Type B pancreatic cell (in vitro differentiated cells): ENCODE results near the gene PLXNA2. TPM values are rescaled to one million over a fixed set of nuclear protein-coding genes. Genes with fewer than 3 reads are reported as not detected.

ENCODE experiments used
- DNase-seq: peaks from one replicate; pipeline ENCODE4 v3.0.0; 2021; ENCODE audit warnings: mixed read lengths; ENCODE audit not compliant: unreplicated experiment; ENCODE audit errors: extremely low spot score
- H3K27ac Mint-ChIP-seq: 2 replicates; pipeline ENCODE4 v1.8.0; 2021; ENCODE audit warnings: mild to moderate bottlenecking, mixed read lengths
- H3K27me3 Mint-ChIP-seq: 2 replicates; pipeline ENCODE4 v1.8.0; 2021; ENCODE audit warnings: mixed read lengths
- H3K36me3 Mint-ChIP-seq: 2 replicates; pipeline ENCODE4 v1.8.0; 2021; ENCODE audit warnings: mixed read lengths
- H3K4me1 Mint-ChIP-seq: one replicate; pipeline ENCODE4 v1.8.0; 2021; ENCODE audit warnings: mixed read lengths; ENCODE audit not compliant: unreplicated experiment
- H3K4me3 Mint-ChIP-seq: 2 replicates; pipeline ENCODE4 v1.8.0; 2021; ENCODE audit warnings: mild to moderate bottlenecking, mixed read lengths
- H3K9me3 Mint-ChIP-seq: 2 replicates; pipeline ENCODE4 v1.8.0; 2021; ENCODE audit warnings: mixed read lengths
- total RNA-seq: library from RNA; stranded (reverse); gene quantifications from 2 replicates; pipeline ENCODE4 v1.2.1, GENCODE V29; 2021; ENCODE audit warnings: low replicate concordance
- TF ChIP-seq, protein P1 (sequence below): fragments of 200-600 bp; sonication (generic); conservative IDR thresholded peaks from 2 replicates; pipeline ENCODE4 v1.5.0; 2021; ENCODE audit warnings: antibody characterized with exemption, mild to moderate bottlenecking

The PLXNA2 gene
- total RNA-seq, 1 donor from 2014 or later, result 80.1 TPM

DNA sequence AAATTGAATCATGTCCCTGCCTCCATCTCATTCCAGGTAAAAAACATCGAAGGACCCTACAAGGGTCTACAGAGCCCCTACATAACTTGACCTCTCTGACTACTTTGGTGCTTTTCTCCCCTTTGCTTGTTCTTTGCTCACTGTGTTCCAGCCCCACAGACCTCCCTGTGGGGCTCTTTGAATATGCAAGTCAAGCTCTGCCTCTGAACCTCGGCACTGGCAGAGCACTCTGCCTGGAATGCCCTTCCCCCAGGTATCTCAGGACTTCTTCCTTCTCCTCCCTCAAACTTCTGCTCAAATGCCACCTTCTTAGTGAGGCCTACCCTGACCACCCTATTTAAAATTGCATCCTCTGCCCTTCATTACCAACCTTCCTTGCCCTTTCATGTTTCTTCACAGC, 245.5 kb downstream of the PLXNA2 start:
- Mint-ChIP-seq H3K36me3 (no peaks in the 10 kb centered on the region), H3K27me3 (peaks cover 17% of the 10 kb centered on the region), H3K9me3 (peaks cover 1% of the 10 kb centered on the region), H3K4me3 (no peak overlapping the region), H3K27ac (no peak overlapping the region), H3K4me1 (peaks cover 3% of the 10 kb centered on the region)
- DNase-seq, result peak; percentile 37
- TF ChIP-seq, protein P1, sequence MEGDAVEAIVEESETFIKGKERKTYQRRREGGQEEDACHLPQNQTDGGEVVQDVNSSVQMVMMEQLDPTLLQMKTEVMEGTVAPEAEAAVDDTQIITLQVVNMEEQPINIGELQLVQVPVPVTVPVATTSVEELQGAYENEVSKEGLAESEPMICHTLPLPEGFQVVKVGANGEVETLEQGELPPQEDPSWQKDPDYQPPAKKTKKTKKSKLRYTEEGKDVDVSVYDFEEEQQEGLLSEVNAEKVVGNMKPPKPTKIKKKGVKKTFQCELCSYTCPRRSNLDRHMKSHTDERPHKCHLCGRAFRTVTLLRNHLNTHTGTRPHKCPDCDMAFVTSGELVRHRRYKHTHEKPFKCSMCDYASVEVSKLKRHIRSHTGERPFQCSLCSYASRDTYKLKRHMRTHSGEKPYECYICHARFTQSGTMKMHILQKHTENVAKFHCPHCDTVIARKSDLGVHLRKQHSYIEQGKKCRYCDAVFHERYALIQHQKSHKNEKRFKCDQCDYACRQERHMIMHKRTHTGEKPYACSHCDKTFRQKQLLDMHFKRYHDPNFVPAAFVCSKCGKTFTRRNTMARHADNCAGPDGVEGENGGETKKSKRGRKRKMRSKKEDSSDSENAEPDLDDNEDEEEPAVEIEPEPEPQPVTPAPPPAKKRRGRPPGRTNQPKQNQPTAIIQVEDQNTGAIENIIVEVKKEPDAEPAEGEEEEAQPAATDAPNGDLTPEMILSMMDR, result no peak

DNA sequence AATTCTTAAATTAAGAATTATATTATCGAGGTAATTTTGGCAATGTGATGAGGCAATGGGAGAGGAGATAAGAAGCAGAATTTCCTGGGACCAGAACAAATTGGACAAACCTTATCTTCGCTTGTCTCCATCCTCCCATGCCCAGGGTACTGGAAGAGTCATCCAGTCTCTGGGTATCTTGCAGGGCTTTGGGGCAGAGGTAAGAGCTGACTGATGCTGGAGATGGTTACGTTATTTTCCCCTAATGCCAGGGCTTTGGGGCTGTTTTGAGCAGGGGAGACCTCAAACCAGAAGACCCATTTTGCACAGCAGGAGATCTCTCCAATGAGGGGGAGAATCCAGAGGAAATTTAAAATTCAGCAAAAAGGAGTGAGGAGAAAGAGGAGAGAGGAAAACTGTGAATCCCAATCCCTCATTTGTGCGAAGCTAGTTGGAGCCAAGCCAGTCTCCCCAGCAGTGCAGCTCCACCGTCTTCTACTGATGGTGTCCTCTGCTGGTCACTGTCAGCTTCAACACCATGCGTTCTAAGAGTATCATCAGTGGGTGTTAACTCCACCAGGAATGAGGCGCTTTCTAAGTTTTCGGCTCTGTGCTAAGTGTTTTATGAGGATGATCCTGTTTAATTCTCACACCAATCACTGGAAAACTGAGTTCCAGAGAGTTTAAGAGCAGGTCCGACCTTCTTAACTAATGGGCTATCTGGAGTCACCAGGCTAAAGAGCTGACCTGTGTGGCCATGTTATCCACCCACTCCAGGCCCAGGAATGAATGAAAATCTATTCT, 246.5 kb downstream of the PLXNA2 start:
- DNase-seq, result peak; percentile 72
- peaks cover 6% of the 10 kb centered on the region for H3K9me3 Mint-ChIP-seq
- H3K4me3 Mint-ChIP-seq, result no peak overlapping the region
- TF ChIP-seq, protein P1, result peak; percentile 86
- no peaks in the 10 kb centered on the region for H3K36me3 Mint-ChIP-seq
- H3K27ac Mint-ChIP-seq, result no peak overlapping the region
- peaks cover 22% of the 10 kb centered on the region for H3K27me3 Mint-ChIP-seq
- H3K4me1 Mint-ChIP-seq, result peaks cover 3% of the 10 kb centered on the region

DNA sequence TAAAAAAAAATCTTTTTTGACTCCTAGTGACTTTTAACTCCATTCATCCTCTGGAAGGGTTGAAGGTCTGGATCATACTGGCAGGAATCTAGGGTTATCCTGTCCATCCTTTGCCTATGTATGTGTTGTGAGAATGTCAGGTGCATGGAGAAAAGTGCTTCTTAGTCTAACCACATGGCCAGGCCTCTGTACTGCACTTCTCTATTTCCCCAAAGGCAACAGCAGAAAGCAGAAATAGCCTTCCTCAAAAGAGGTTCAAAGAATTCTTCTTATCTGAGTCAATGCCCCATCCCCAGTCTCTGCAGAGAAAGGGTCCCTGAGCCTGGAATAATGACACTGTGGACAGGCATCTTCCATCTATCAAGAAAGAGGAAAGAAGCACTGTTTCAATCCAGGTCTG, 247.5 kb downstream of the PLXNA2 start:
- TF ChIP-seq, protein P1, result no peak
- Mint-ChIP-seq H3K36me3 (no peaks in the 10 kb centered on the region), H3K4me3 (no peak overlapping the region), H3K27me3 (peaks cover 16% of the 10 kb centered on the region), H3K9me3 (peaks cover 6% of the 10 kb centered on the region), H3K27ac (no peak overlapping the region), H3K4me1 (peaks cover 3% of the 10 kb centered on the region)
- DNase-seq, result no peak

DNA sequence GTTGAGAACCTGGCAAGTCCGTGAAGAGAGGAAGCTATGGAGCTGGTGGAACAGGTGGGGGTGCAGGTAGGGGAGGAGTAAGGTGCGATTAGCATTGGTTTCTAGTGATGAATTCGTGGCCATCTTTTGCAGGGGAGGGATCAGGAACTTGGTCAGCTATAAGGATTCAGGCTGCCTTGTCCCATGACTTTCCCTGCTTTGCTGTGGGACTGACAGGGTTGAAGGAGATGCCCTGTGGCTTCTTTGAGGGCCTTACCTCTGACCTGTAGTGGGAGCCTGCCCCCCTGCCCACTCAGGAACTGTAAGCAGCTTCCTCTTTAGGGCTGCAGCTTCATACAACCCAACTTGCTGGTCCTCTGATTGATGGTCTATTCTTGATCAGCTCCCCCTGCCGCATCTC, 248.6 kb downstream of the PLXNA2 start:
- Mint-ChIP-seq H3K4me3 (no peak overlapping the region), H3K9me3 (peaks cover 6% of the 10 kb centered on the region), H3K36me3 (no peaks in the 10 kb centered on the region), H3K4me1 (peaks cover 3% of the 10 kb centered on the region), H3K27ac (no peak overlapping the region), H3K27me3 (peaks cover 16% of the 10 kb centered on the region)
- TF ChIP-seq, protein P1, result no peak
- no peak for DNase-seq

DNA sequence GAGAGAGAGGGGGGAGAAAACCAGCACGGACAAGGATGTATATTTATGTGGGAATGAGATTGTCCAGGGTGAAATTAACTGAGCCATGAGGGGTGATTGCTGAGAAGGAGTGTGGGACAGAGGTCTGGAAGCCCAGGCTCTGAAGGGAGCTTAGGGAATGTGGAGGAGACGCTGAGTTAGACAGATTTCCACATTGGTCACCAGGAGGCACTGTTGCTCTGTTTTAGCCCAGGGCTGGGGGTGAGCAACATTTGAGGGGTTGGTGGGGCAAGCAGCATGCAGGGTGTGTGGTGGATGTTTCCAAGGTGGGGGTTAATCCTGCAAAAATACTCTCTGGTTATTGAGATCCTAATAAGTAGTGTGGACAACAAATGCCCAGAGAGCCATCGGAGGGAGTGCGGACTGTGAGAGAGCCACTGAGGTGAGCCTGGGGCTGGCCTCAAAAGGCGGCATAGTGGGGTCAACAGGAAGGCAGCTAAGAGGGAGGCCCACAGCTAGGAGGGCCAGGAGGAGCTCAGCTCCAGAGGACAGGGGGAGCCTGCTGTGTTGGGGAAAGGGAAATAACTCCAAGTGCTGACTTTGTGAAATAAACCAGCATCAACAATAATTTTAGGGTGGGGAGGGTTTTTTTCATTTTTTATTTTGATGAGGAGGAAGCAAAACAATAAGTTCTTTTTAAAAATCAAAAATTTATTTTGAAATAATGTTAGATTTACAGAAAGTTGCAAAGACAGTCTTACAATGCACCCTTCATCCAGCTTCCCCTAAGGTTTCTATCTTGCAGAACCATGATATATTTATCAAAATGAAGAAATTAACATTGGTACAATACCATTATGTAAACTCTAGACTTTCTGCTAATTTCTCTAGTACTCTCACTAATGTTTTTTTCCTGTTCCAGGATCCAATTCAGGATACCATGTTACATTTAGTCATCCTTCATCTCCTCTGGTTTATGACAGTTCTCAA, 250.4 kb downstream of the PLXNA2 start:
- TF ChIP-seq, protein P1, result peak; percentile 58
- Mint-ChIP-seq H3K27me3 (peaks cover 26% of the 10 kb centered on the region), H3K4me1 (no peaks in the 10 kb centered on the region), H3K4me3 (no peak overlapping the region), H3K9me3 (peaks cover 6% of the 10 kb centered on the region), H3K27ac (no peak overlapping the region), H3K36me3 (no peaks in the 10 kb centered on the region)
- peak; percentile 31 for DNase-seq
